ENCODE data around the gene MAN1B1.

Gene MAN1B1

GRCh38 chr9:137074657-137075274 is 12.0 kb upstream of the MAN1B1 start:
- Histone ChIP-seq H3K36me3 (ENCODE audit: low read depth) (peaks cover 9% of the 10 kb centered on the region; the same call in 1 of the 2 replicates), H3K9me3 (ENCODE audit: severe bottlenecking) (no peaks in the 10 kb centered on the region), H3K27me3 (ENCODE audit: insufficient read depth, poor library complexity, severe bottlenecking) (no peaks in the 10 kb centered on the region), H3K4me3 (ENCODE audit: severe bottlenecking) (no peak overlapping the region), H3K27ac (ENCODE audit: poor library complexity, severe bottlenecking) (no peak overlapping the region), H3K4me1 (ENCODE audit: insufficient read depth, poor library complexity, severe bottlenecking) (no peaks in the 10 kb centered on the region)
- ATAC-seq (ENCODE audit: low read depth) (no peak), DNase-seq (ENCODE audit: low spot score) (no peak)
- TF ChIP-seq CTCF (IDR thresholded peaks at IDR 0.05; ENCODE audit: poor library complexity, severe bottlenecking), result no peak

- peaks cover 12% of the 10 kb centered on the region; the same call in 1 of the 2 replicates for H3K36me3 ChIP-seq (ENCODE audit: low read depth)
- no peak for ATAC-seq (ENCODE audit: low read depth)
- DNase-seq (ENCODE audit: low spot score), result no peak
- TF ChIP-seq CTCF (IDR thresholded peaks at IDR 0.05; ENCODE audit: poor library complexity, severe bottlenecking), result no peak
- H3K27me3 ChIP-seq (ENCODE audit: insufficient read depth, poor library complexity, severe bottlenecking), result no peaks in the 10 kb centered on the region
- H3K4me1 ChIP-seq (ENCODE audit: insufficient read depth, poor library complexity, severe bottlenecking), result no peaks in the 10 kb centered on the region
- no peak overlapping the region for H3K4me3 ChIP-seq (ENCODE audit: severe bottlenecking)
- H3K27ac ChIP-seq (ENCODE audit: poor library complexity, severe bottlenecking), result no peak overlapping the region
- H3K9me3 ChIP-seq (ENCODE audit: severe bottlenecking), result no peaks in the 10 kb centered on the region
Measured at GRCh38 chr9:137075275-137075775, 11.5 kb upstream of the MAN1B1 start.

- Histone ChIP-seq H3K4me1 (ENCODE audit: insufficient read depth, poor library complexity, severe bottlenecking) (no peaks in the 10 kb centered on the region), H3K36me3 (ENCODE audit: low read depth) (peaks cover 12% of the 10 kb centered on the region; the same call in 1 of the 2 replicates), H3K9me3 (ENCODE audit: severe bottlenecking) (no peaks in the 10 kb centered on the region), H3K4me3 (ENCODE audit: severe bottlenecking) (no peak overlapping the region), H3K27me3 (ENCODE audit: insufficient read depth, poor library complexity, severe bottlenecking) (no peaks in the 10 kb centered on the region), H3K27ac (ENCODE audit: poor library complexity, severe bottlenecking) (no peak overlapping the region)
- no peak for DNase-seq (ENCODE audit: low spot score)
- no peak for ATAC-seq (ENCODE audit: low read depth)
- no peak for TF ChIP-seq CTCF (IDR thresholded peaks at IDR 0.05; ENCODE audit: poor library complexity, severe bottlenecking)
Measured at GRCh38 chr9:137076636-137077009, 10.2 kb upstream of the MAN1B1 start.

GRCh38 chr9:137077010-137077747 is 9.6 kb upstream of the MAN1B1 start, which contains the start of gene UAP1L1:
Gene UAP1L1 (plus strand): TSS chr9:137077517. CDS start chr9:137077533, 16 bp downstream.
- H3K9me3 ChIP-seq (ENCODE audit: severe bottlenecking), result no peaks in the 10 kb centered on the region
- TF ChIP-seq CTCF (IDR thresholded peaks at IDR 0.05; ENCODE audit: poor library complexity, severe bottlenecking), result no peak
- peak; percentile 75 for DNase-seq (ENCODE audit: low spot score)
- peak within 1 kb of the TSS; percentile 39 for H3K27ac ChIP-seq (ENCODE audit: poor library complexity, severe bottlenecking)
- H3K4me3 ChIP-seq (ENCODE audit: severe bottlenecking), result peak within 1 kb of the TSS; percentile 61
- no peaks in the 10 kb centered on the region for H3K27me3 ChIP-seq (ENCODE audit: insufficient read depth, poor library complexity, severe bottlenecking)
- peak; percentile 63 for ATAC-seq (ENCODE audit: low read depth)
- peaks cover 12% of the 10 kb centered on the region; the same call in 1 of the 2 replicates for H3K36me3 ChIP-seq (ENCODE audit: low read depth)
- no peaks in the 10 kb centered on the region for H3K4me1 ChIP-seq (ENCODE audit: insufficient read depth, poor library complexity, severe bottlenecking)
